PC-3 (cell line): ENCODE results near the gene SERAC1. TPM values are rescaled to one million over a fixed set of nuclear protein-coding genes. Genes with fewer than 3 reads are reported as not detected.
"Not testable (repeated sequence)": the region's sequence is repeated elsewhere in the genome, so short reads cannot be mapped to it uniquely, and the experiment has no call there.

Experiments
- ATAC-seq: fragments of 200-7000 bp; cut with Tn5 transposase; 2 replicates; pipeline ENCODE4 v1.9.1; 2020; ENCODE audit warnings: mild to moderate bottlenecking, moderate library complexity
- BruUV-seq: library from RNA; stranded (reverse); fragments of 400-500 nt; replicated peaks from 2 replicates; lab custom pipeline; 2021; lab: Mats Ljungman, UMichigan
- CTCF ChIA-PET: fragments of 300-600 bp; sonication (Branson Sonifier 250); formaldehyde crosslinking; loops from one replicate; lab custom pipeline; 2022; ENCODE audit warnings: antibody characterized with exemption; lab: Charles Lee
- POLR2A ChIA-PET: fragments of 300-600 bp; sonication (Branson Sonifier 250); formaldehyde crosslinking; loops from one replicate; lab custom pipeline; 2022; ENCODE audit warnings: antibody characterized with exemption; ENCODE audit not compliant: unreplicated experiment; lab: Charles Lee
- DNase-seq: peaks from one replicate; pipeline ENCODE4 v3.0.0-alpha.2; 2015
- H2AFZ ChIP-seq: fragments of 300-600 bp; sonication (generic); 2 replicates; pipeline ENCODE4 v1.6.0; 2016; ENCODE audit warnings: antibody characterized with exemption, low read length
- H3F3A ChIP-seq: fragments of 300-600 bp; sonication (generic); one replicate; pipeline ENCODE4 v1.6.0; 2017; ENCODE audit warnings: antibody characterized with exemption, low read length, control low read depth, mild to moderate bottlenecking; ENCODE audit not compliant: unreplicated experiment
- H3K27ac ChIP-seq: fragments of 300-600 bp; sonication (generic); 2 replicates; pipeline ENCODE4 v1.5.1; 2016; ENCODE audit warnings: mild to moderate bottlenecking, low read length
- H3K27me3 ChIP-seq: fragments of 300-600 bp; sonication (generic); 2 replicates; pipeline ENCODE4 v1.6.1; 2016; ENCODE audit warnings: low read length, mixed read lengths
- H3K36me3 ChIP-seq: fragments of 300-600 bp; sonication (generic); 2 replicates; pipeline ENCODE4 v1.6.1; 2016; ENCODE audit warnings: low read depth, mixed run types, low read length, mixed read lengths
- H3K4me1 ChIP-seq: fragments of 300-600 bp; sonication (generic); 2 replicates; pipeline ENCODE4 v1.5.1; 2016; ENCODE audit warnings: low read length; ENCODE audit not compliant: insufficient read depth
- H3K4me2 ChIP-seq: fragments of 300-600 bp; sonication (generic); 2 replicates; pipeline ENCODE4 v1.6.0; 2016; ENCODE audit warnings: low read length
- H3K4me3 ChIP-seq: fragments of 300-600 bp; sonication (generic); 2 replicates; pipeline ENCODE4 v1.5.1; 2016; ENCODE audit warnings: mild to moderate bottlenecking, low read length, mixed read lengths
- H3K79me2 ChIP-seq: fragments of 300-600 bp; sonication (generic); 2 replicates; pipeline ENCODE4 v1.6.1; 2017; ENCODE audit warnings: low read length, mixed read lengths
- H3K9ac ChIP-seq: fragments of 300-600 bp; sonication (generic); 2 replicates; pipeline ENCODE4 v1.6.0; 2016; ENCODE audit warnings: mild to moderate bottlenecking, low read length
- H3K9me2 ChIP-seq: fragments of 300-600 bp; sonication (generic); replicated peaks from 2 replicates; pipeline ENCODE4 v1.6.1; 2016; ENCODE audit warnings: mixed run types, low read length, mixed read lengths
- H3K9me3 ChIP-seq: fragments of 300-600 bp; sonication (generic); 2 replicates; pipeline ENCODE4 v1.6.1; 2016; ENCODE audit warnings: low read length, mixed read lengths
- H4K20me1 ChIP-seq: fragments of 300-600 bp; sonication (generic); 2 replicates; pipeline ENCODE4 v1.6.1; 2016; ENCODE audit warnings: low read length, mixed read lengths
- EZH2 ChIP-seq: fragments of 300-600 bp; sonication (generic); IDR thresholded peaks from one replicate; pipeline ENCODE4 v1.6.1; 2017; ENCODE audit warnings: antibody characterized with exemption, mild to moderate bottlenecking, low read length; ENCODE audit not compliant: unreplicated experiment
- EZH2phosphoT487 ChIP-seq: fragments of 300-600 bp; sonication (generic); IDR thresholded peaks from 2 replicates; pipeline ENCODE4 v1.6.1; 2018; ENCODE audit warnings: mild to moderate bottlenecking, antibody characterized with exemption, low read length, borderline replicate concordance
- intact Hi-C: fragments of 100-400 bp; cut with micrococcal nuclease; formaldehyde crosslinking; loops from 2 replicates; pipeline ENCODE4 v1.9.0; 2023
- total RNA-seq: library from RNA; depleted of rRNA; stranded (reverse); fragments of >200 nt; gene quantifications from 2 replicates; pipeline ENCODE4 v1.2.3, GENCODE V29; 2014
- TF ChIP-seq, protein P1 (sequence below): fragments of 300-600 bp; sonication (generic); conservative IDR thresholded peaks from 2 replicates; pipeline ENCODE4 v1.5.1; 2017; ENCODE audit warnings: antibody characterized with exemption, low read depth, mild to moderate bottlenecking, low read length

SERAC1 gene
- total RNA-seq, 1 experiment from 2014 or later: 3.9 TPM

GRCh38 chr6:158188591-158188990, 20.5 kb upstream of the SERAC1 start:
- H3K4me3 ChIP-seq: no peak overlapping the region
- H3K9me3 ChIP-seq: no peaks in the 10 kb centered on the region
- no peaks in the 10 kb centered on the region for H3K27me3 ChIP-seq
- no peaks in the 10 kb centered on the region for H3K79me2 ChIP-seq
- no peak overlapping the region for H3K9ac ChIP-seq
- H4K20me1 ChIP-seq: no peaks in the 10 kb centered on the region
- TF ChIP-seq EZH2phosphoT487 (no peak), EZH2 (no peak)
- TF ChIP-seq, protein P1, sequence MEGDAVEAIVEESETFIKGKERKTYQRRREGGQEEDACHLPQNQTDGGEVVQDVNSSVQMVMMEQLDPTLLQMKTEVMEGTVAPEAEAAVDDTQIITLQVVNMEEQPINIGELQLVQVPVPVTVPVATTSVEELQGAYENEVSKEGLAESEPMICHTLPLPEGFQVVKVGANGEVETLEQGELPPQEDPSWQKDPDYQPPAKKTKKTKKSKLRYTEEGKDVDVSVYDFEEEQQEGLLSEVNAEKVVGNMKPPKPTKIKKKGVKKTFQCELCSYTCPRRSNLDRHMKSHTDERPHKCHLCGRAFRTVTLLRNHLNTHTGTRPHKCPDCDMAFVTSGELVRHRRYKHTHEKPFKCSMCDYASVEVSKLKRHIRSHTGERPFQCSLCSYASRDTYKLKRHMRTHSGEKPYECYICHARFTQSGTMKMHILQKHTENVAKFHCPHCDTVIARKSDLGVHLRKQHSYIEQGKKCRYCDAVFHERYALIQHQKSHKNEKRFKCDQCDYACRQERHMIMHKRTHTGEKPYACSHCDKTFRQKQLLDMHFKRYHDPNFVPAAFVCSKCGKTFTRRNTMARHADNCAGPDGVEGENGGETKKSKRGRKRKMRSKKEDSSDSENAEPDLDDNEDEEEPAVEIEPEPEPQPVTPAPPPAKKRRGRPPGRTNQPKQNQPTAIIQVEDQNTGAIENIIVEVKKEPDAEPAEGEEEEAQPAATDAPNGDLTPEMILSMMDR: no peak
- no TSS peak for BruUV-seq
- no peaks in the 10 kb centered on the region for H3K9me2 ChIP-seq
- ChIA-PET CTCF (no interaction called here), POLR2A (no interaction called here)
- no peak overlapping the region for H3K4me2 ChIP-seq
- no peak overlapping the region for H2AFZ ChIP-seq
- no peak overlapping the region for H3K27ac ChIP-seq
- 0 out of 2 replicates have a peak, but pooled peaks cover 4% of the 10 kb centered on the region for H3K36me3 ChIP-seq
- no peaks in the 10 kb centered on the region for H3F3A ChIP-seq
- DNase-seq (no peak), ATAC-seq (no peak)
- H3K4me1 ChIP-seq: peaks cover 6% of the 10 kb centered on the region; the same call in 1 of the 2 replicates
- intact Hi-C loops: no loop called here

DNA sequence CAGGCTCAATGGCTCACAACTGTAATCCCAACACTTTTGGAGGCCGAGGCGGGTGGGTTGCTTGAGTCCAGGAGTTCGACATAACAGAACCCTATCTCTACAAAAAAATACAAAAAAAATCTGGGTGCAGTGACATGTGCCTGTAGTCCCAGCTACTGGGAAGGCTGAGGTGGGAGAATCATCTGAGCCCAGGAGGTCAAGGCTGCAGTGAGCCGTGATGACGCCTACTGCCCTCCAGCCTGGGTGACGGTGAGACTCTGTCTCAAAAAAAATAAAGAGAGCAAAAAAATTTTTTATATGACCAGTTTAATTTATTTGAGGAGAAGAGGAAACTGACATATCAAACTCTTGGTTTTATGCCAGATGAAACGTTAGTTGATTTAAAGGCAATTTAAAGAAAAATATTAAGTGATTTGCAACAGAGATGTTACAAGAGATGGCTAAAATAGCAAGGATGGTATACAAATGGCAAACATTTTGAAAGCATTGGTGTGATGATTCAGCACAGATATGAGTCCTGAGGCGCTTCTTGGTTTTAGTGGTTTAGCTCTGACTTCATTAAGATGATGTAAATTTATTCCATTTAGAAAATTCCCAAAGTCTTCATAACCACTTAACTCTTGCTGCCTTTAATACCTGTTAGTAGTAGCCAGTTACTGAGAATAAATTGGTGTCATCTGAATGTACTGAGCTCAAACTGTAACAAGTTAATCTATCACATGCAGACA, 17.8 kb upstream of the SERAC1 start:
- CTCF ChIA-PET: no interaction called here
- no peak overlapping the region for H3K27ac ChIP-seq
- intact Hi-C loops: no loop called here
- no peaks in the 10 kb centered on the region for H4K20me1 ChIP-seq
- H3K9ac ChIP-seq: no peak overlapping the region
- 0 out of 2 replicates have a peak, but pooled peaks cover 4% of the 10 kb centered on the region for H3K36me3 ChIP-seq
- no peak for TF ChIP-seq EZH2
- no peak for TF ChIP-seq EZH2phosphoT487
- TF ChIP-seq, protein P1: no peak
- POLR2A ChIA-PET: no interaction called here
- DNase-seq (peak; percentile 10), ATAC-seq (no peak)
- H3K9me2 ChIP-seq: no peaks in the 10 kb centered on the region
- H3K9me3 ChIP-seq: no peaks in the 10 kb centered on the region
- no peak overlapping the region for H2AFZ ChIP-seq
- H3K4me3 ChIP-seq: no peak overlapping the region
- no TSS peak for BruUV-seq
- H3F3A ChIP-seq: no peaks in the 10 kb centered on the region
- H3K27me3 ChIP-seq: no peaks in the 10 kb centered on the region
- H3K79me2 ChIP-seq: no peaks in the 10 kb centered on the region
- H3K4me2 ChIP-seq: no peak overlapping the region
- H3K4me1 ChIP-seq: peaks cover 2% of the 10 kb centered on the region; the same call in 1 of the 2 replicates

DNA sequence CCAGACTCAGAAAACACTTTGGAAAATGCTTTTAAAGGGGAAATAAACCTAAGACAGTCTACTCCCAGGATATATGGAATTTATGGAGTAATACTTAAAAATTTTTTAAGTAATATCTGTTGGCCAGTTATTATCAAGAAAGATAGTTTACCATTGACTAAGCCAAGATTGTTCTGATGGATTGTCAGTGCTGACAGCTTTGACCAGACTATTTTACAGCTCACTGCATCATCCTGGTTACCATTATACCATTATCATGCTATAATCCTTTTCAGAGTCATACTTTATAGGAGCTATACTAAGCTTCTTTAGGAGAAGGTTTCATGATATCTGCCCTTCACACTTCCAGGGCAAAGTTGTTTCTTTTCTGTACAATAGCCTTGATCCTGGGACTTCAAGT, 16.5 kb upstream of the SERAC1 start:
- ChIA-PET CTCF (no interaction called here), POLR2A (no interaction called here)
- Histone ChIP-seq H3F3A (no peaks in the 10 kb centered on the region), H3K36me3 (0 out of 2 replicates have a peak, but pooled peaks cover 4% of the 10 kb centered on the region), H3K27ac (no peak overlapping the region), H3K4me3 (no peak overlapping the region), H3K9me2 (no peaks in the 10 kb centered on the region), H3K9ac (no peak overlapping the region), H2AFZ (no peak overlapping the region), H3K9me3 (no peaks in the 10 kb centered on the region), H3K4me1 (no peaks in the 10 kb centered on the region), H3K27me3 (no peaks in the 10 kb centered on the region), H3K4me2 (no peak overlapping the region), H4K20me1 (no peaks in the 10 kb centered on the region), H3K79me2 (no peaks in the 10 kb centered on the region)
- ATAC-seq (no peak), DNase-seq (no peak)
- TF ChIP-seq, protein P1: no peak
- no peak for TF ChIP-seq EZH2
- TF ChIP-seq EZH2phosphoT487: no peak
- no TSS peak for BruUV-seq
- intact Hi-C loops: no loop called here

DNA sequence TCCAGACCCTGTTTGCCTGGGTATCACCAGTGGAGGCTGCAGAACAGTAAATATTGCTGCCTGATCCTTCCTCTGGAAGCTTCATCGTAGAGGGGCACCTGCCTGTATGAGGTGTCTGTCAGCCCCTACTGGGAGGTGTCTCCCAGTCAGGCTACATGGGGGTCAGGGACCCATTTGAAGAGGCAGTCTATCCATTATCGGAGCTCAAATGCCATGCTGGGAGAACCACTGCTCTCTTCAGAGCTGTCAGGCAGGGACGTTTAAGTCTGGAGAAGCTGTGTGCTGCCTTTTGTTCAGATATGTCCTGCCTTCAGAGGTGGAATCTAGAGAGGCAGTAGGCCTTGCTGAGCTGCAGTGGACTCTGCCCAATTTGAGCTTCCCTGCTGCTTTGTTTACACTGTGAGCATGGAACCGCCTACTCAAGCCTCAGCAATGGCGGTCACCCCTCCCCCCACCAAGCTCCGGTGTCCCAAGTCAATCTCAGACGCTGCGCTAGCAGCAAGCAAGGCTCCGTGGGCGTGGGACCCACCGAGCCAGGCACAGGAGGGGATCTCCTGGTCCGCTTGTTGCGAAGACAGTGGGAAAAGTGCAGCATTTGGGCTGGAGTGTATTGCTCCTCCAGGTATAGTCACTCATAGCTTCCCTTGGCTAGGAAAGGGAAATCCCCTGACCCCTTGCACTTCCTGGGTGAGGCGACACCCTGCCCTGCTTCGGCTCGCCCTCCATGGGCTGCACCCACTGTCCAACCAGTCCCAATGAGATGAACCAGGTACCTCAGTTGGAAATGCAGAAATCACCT, 15.3 kb upstream of the SERAC1 start:
- intact Hi-C loops, H3K9me2 ChIP-seq, H3K27ac ChIP-seq, DNase-seq, CTCF ChIA-PET, H3K4me2 ChIP-seq, ATAC-seq, H2AFZ ChIP-seq, H3K79me2 ChIP-seq, H3K36me3 ChIP-seq, POLR2A ChIA-PET, H3K4me1 ChIP-seq, H4K20me1 ChIP-seq, H3K9me3 ChIP-seq, BruUV-seq, H3F3A ChIP-seq, H3K4me3 ChIP-seq, H3K27me3 ChIP-seq, H3K9ac ChIP-seq: not testable (repeated sequence)
